H9 (cell line): ENCODE data around the gene R3HCC1L. TPM values are rescaled to one million over a fixed set of nuclear protein-coding genes. Genes with fewer than 3 reads are reported as not detected.

Experiments used
- DNase-seq: peaks from one replicate; pipeline ENCODE4 v3.0.0-alpha.2; 2017
- H2AFZ ChIP-seq: one replicate; pipeline ENCODE4 v1.6.1; 2013; ENCODE audit warnings: mild to moderate bottlenecking, low read length, control low read depth, moderate library complexity
- H2AK5ac ChIP-seq: 2 replicates; pipeline ENCODE4 v1.6.1; 2013; ENCODE audit warnings: low read length, control low read depth, mixed read lengths; ENCODE audit not compliant: insufficient read length
- H2BK120ac ChIP-seq: one replicate; pipeline ENCODE4 v1.6.1; 2013; ENCODE audit warnings: low read depth, mild to moderate bottlenecking, low read length, control low read depth, inconsistent platforms; ENCODE audit not compliant: poor library complexity, severe bottlenecking
- H2BK12ac ChIP-seq: 2 replicates; pipeline ENCODE4 v1.6.1; 2013; ENCODE audit warnings: low read length, control low read depth, mixed read lengths, low read depth; ENCODE audit not compliant: insufficient read length
- H2BK15ac ChIP-seq: 2 replicates; pipeline ENCODE4 v1.6.1; 2013; ENCODE audit warnings: low read depth, low read length, control low read depth
- H2BK20ac ChIP-seq: one replicate; pipeline ENCODE4 v1.6.1; 2013; ENCODE audit warnings: low read depth, mild to moderate bottlenecking, low read length, control low read depth, inconsistent platforms; ENCODE audit not compliant: poor library complexity, severe bottlenecking
- H2BK5ac ChIP-seq: 2 replicates; pipeline ENCODE4 v1.6.1; 2013; ENCODE audit warnings: low read length, control low read depth, mixed read lengths; ENCODE audit not compliant: insufficient read length
- H3K14ac ChIP-seq: 2 replicates; pipeline ENCODE4 v1.6.1; 2013; ENCODE audit warnings: low read length, control low read depth; ENCODE audit not compliant: insufficient read depth
- H3K18ac ChIP-seq: 2 replicates; pipeline ENCODE4 v1.6.1; 2013; ENCODE audit warnings: low read depth, mild to moderate bottlenecking, mixed read lengths, low read length, control low read depth; ENCODE audit not compliant: insufficient read length
- H3K23ac ChIP-seq: 2 replicates; pipeline ENCODE4 v1.6.1; 2013; ENCODE audit warnings: low read length, control low read depth, mixed read lengths, low read depth; ENCODE audit not compliant: insufficient read length
- H3K23me2 ChIP-seq: 2 replicates; pipeline ENCODE4 v1.6.1; 2013; ENCODE audit warnings: low read depth, mild to moderate bottlenecking, mixed read lengths, low read length, control low read depth; ENCODE audit not compliant: insufficient read length, poor library complexity, severe bottlenecking
- H3K27ac ChIP-seq: 2 replicates; pipeline ENCODE4 v1.5.1; 2013; ENCODE audit warnings: low read length, control low read depth, mixed read lengths, low read depth; ENCODE audit not compliant: insufficient read length
- H3K27me3 ChIP-seq: 2 replicates; pipeline ENCODE4 v1.6.1; 2013; ENCODE audit warnings: low read length, control low read depth, inconsistent platforms; ENCODE audit not compliant: insufficient read depth
- H3K4ac ChIP-seq: 2 replicates; pipeline ENCODE4 v1.6.1; 2013; ENCODE audit warnings: low read depth, mild to moderate bottlenecking, control low read depth, inconsistent platforms, low read length, moderate library complexity
- H3K4me1 ChIP-seq: 2 replicates; pipeline ENCODE4 v1.6.1; 2013; ENCODE audit warnings: low read length, control low read depth, inconsistent platforms; ENCODE audit not compliant: insufficient read depth
- H3K4me2 ChIP-seq: 2 replicates; pipeline ENCODE4 v1.6.1; 2013; ENCODE audit warnings: low read length, control low read depth, mixed read lengths; ENCODE audit not compliant: insufficient read length, insufficient read depth
- H3K56ac ChIP-seq: 2 replicates; pipeline ENCODE4 v1.6.1; 2013; ENCODE audit warnings: low read depth, mild to moderate bottlenecking, mixed read lengths, low read length, control low read depth; ENCODE audit not compliant: insufficient read length
- H3K79me1 ChIP-seq: 2 replicates; pipeline ENCODE4 v1.6.1; 2013; ENCODE audit warnings: low read depth, mild to moderate bottlenecking, moderate library complexity, low read length, control low read depth, inconsistent platforms; ENCODE audit not compliant: insufficient read depth, poor library complexity, severe bottlenecking
- H3K79me2 ChIP-seq: 2 replicates; pipeline ENCODE4 v1.6.1; 2013; ENCODE audit warnings: low read length, control low read depth, inconsistent platforms; ENCODE audit not compliant: insufficient read depth
- H3K9ac ChIP-seq: 2 replicates; pipeline ENCODE4 v1.6.1; 2013; ENCODE audit warnings: low read length, control low read depth, mixed read lengths; ENCODE audit not compliant: insufficient read length; ENCODE audit errors: extremely low read depth
- H3K9me3 ChIP-seq: one replicate; pipeline ENCODE4 v1.6.1; 2013; ENCODE audit warnings: low read depth, low read length, inconsistent platforms; ENCODE audit not compliant: control insufficient read depth
- H3T11ph ChIP-seq: one replicate; pipeline ENCODE4 v1.6.1; 2013; ENCODE audit warnings: mild to moderate bottlenecking, low read length, control low read depth, inconsistent platforms
- H4K20me1 ChIP-seq: one replicate; pipeline ENCODE4 v1.6.1; 2013; ENCODE audit not compliant: control insufficient read depth, insufficient read length, insufficient read depth
- H4K5ac ChIP-seq: 2 replicates; pipeline ENCODE4 v1.6.1; 2013; ENCODE audit warnings: low read depth, mild to moderate bottlenecking, mixed read lengths, low read length, control low read depth; ENCODE audit not compliant: insufficient read length
- H4K8ac ChIP-seq: replicated peaks from 2 replicates; pipeline ENCODE4 v1.6.1; 2013; ENCODE audit warnings: low read length, control low read depth, mixed read lengths, low read depth; ENCODE audit not compliant: insufficient read length
- H4K91ac ChIP-seq: 2 replicates; pipeline ENCODE4 v1.6.1; 2013; ENCODE audit warnings: low read depth, mild to moderate bottlenecking, moderate library complexity, mixed read lengths, low read length, control low read depth; ENCODE audit not compliant: insufficient read length
- H3K27ac Mint-ChIP-seq, 3 experiments: 2 replicates in 2 of 3; 3 replicates in 1 of 3; pipeline ENCODE4 v1.8.0; 2020 to 2021; ENCODE audit warnings: mixed read lengths in 3 of 3, mild to moderate bottlenecking in 1 of 3, moderate library complexity in 1 of 3
- H3K27me3 Mint-ChIP-seq: 2 replicates; pipeline ENCODE4 v1.8.0; 2021; ENCODE audit warnings: low read depth, mild to moderate bottlenecking, moderate library complexity, mixed read lengths
- H3K36me3 Mint-ChIP-seq, 3 experiments: 2 replicates in 2 of 3; 3 replicates in 1 of 3; pipeline ENCODE4 v1.8.0; 2020 to 2021; ENCODE audit warnings: low read depth in 3 of 3, mixed read lengths in 3 of 3; ENCODE audit not compliant: insufficient read depth in 1 of 3
- H3K4me1 Mint-ChIP-seq, 2 experiments: 2 replicates each; pipeline ENCODE4 v1.8.0; 2020; ENCODE audit warnings: mixed read lengths in 2 of 2
- H3K4me3 Mint-ChIP-seq, 2 experiments: 2 replicates in 1 of 2; 3 replicates in 1 of 2; pipeline ENCODE4 v1.8.0; 2020 to 2021; ENCODE audit warnings: mild to moderate bottlenecking in 2 of 2, mixed read lengths in 2 of 2, moderate library complexity in 1 of 2
- H3K9me3 Mint-ChIP-seq, 2 experiments: 2 replicates in 1 of 2; 3 replicates in 1 of 2; pipeline ENCODE4 v1.8.0; 2020; ENCODE audit warnings: mild to moderate bottlenecking in 2 of 2, mixed read lengths in 2 of 2, moderate library complexity in 1 of 2
- CTCF ChIP-seq: fragments of 200-600 bp; sonication (generic); conservative IDR thresholded peaks from 3 replicates; pipeline ENCODE4 v1.8.0; 2021; ENCODE audit warnings: antibody characterized with exemption, mild to moderate bottlenecking
- WGBS: extraction: QIAGEN DNeasy Blood & Tissue Kit; methylation state at CpG from one replicate; pipeline ENCODE4 v1.1.7; 2013; ENCODE audit warnings: missing lambda C conversion rate, low lambda C conversion rate, mixed read lengths; ENCODE audit not compliant: insufficient read length; ENCODE audit errors: extremely low coverage; 5-methylcytosine and 5-hydroxymethylcytosine counted together
- total RNA-seq: library from RNA; stranded (reverse); gene quantifications from 2 replicates; pipeline ENCODE4 v1.2.1, GENCODE V29; 2021

R3HCC1L gene
- total RNA-seq, 1 experiment from 2014 or later = 18.5 TPM

DNA sequence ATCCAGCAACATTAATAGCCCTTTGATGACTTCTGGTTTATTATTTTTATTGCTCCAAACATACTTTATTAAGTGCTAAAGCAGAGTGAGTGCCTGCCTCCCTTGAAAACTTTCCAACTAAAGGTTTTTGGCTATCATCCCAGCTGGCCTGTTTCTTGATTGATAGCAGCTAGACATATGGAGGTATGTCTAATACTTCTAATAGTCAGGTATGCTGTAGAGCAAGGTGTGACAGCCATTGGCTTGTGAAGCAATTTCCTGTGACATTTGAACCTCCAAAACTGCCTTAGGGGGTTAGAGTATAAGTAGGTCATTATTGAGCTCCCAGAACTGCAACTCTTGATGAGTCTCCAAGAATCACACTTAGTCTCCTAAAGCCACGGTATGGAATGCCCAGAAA is 77.7 kb downstream of the R3HCC1L start:
- Mint-ChIP-seq H3K4me3 (no peak overlapping the region), H3K36me3 (peaks cover 3 to 19% (median 11%) of the 10 kb centered on the region in 3 experiments; a peak in 6 of 7 replicates), H3K27ac (no peak overlapping the region), H3K4me1 (no peaks in the 10 kb centered on the region), H3K27me3 (no peaks in the 10 kb centered on the region), H3K9me3 (peaks cover 0 to 3% of the 10 kb centered on the region in 2 experiments; a peak in 1 of 5 replicates)
- no peak overlapping the region for H3K18ac ChIP-seq
- H3K23me2 ChIP-seq = no peaks in the 10 kb centered on the region
- TF ChIP-seq CTCF = no peak
- no peak overlapping the region for H4K5ac ChIP-seq
- no peaks in the 10 kb centered on the region for H4K20me1 ChIP-seq
- H3K27ac ChIP-seq = no peak overlapping the region
- no peaks in the 10 kb centered on the region for H3K9me3 ChIP-seq
- no peak overlapping the region for H2BK12ac ChIP-seq
- H3K4me1 ChIP-seq = no peaks in the 10 kb centered on the region
- H3T11ph ChIP-seq = no peak overlapping the region
- H2BK20ac ChIP-seq = no peak overlapping the region
- no peak overlapping the region for H2AFZ ChIP-seq
- no peak overlapping the region for H3K56ac ChIP-seq
- no peak overlapping the region for H2BK15ac ChIP-seq
- H3K79me1 ChIP-seq = no peaks in the 10 kb centered on the region
- H3K14ac ChIP-seq = no peak overlapping the region
- no peak overlapping the region for H2AK5ac ChIP-seq
- no peak for DNase-seq
- no peak overlapping the region for H2BK5ac ChIP-seq
- no peak overlapping the region for H3K4me2 ChIP-seq
- H4K8ac ChIP-seq = no peak overlapping the region
- no peak overlapping the region for H3K4ac ChIP-seq
- H3K79me2 ChIP-seq = no peaks in the 10 kb centered on the region
- H2BK120ac ChIP-seq = no peak overlapping the region
- no peak overlapping the region for H4K91ac ChIP-seq
- no peak overlapping the region for H3K23ac ChIP-seq
- H3K27me3 ChIP-seq = no peaks in the 10 kb centered on the region
- WGBS = no CpG with 5 or more reads among the region's 1 CpG
- H3K9ac ChIP-seq = no peak overlapping the region
